SH-SY5Y (cell line): ENCODE measurements around the gene ARVCF.

Experiments used
- GATA2 ChIP-seq: IDR thresholded peaks from 2 replicates; pipeline ENCODE4 v1.6.1; 2011; ENCODE audit warnings: mild to moderate bottlenecking, low read depth, low read length
- GATA3 ChIP-seq: IDR thresholded peaks from 2 replicates; pipeline ENCODE4 v1.6.1; 2011; ENCODE audit warnings: low read depth, mild to moderate bottlenecking, low read length, moderate library complexity

DNA sequence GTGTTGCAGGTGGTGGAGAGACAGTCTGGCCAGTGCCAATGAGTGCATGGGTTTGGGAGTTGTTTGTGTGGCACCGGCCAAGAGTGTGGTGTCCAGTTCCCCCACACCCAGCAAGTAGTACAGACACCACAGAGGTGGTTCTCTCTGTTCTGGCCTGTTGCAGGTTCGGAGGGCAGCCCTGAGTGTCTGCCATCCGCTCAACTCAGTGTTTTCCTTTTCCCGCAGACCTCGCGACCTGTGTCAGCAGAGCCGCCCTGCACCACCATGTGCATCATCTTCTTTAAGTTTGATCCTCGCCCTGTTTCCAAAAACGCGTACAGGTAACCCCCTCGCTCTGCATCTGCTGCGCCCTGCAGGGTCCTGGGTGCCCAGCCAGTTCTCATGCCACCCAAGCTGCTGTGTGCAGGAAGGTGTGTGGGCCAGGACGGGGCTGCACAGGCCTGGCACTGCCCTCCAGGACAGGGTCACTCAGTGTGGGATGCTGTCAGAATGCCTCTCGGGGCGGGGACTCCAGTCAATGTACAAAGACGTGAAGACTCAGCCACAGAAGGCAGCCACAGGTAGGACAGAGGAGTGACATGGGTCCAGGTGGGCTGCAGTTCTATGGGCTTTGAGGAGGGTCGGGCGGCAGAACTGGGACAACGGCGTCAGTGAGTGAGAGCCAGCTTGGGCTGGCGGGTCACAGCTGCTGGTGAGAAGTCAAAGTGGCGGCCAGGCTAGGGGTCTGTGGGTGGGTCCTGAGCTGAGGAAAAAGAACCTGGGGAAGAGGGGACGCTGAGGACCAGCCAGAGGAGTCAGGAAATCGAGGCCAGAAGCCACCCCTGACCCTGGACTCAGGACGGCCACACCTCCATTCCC is 20.1 kb upstream of the ARVCF start:
- no peak for TF ChIP-seq GATA3
- no peak for TF ChIP-seq GATA2
